ENCODE results near the gene PTPRG. TPM values are rescaled to one million over a fixed set of nuclear protein-coding genes. Genes with fewer than 3 reads are reported as not detected.
A peak's percentile ranks its signal among the peaks of the same experiment; 100 is the strongest.

The PTPRG gene
- total RNA-seq, 1 donor from 2014 or later = 44.3 TPM

DNA sequence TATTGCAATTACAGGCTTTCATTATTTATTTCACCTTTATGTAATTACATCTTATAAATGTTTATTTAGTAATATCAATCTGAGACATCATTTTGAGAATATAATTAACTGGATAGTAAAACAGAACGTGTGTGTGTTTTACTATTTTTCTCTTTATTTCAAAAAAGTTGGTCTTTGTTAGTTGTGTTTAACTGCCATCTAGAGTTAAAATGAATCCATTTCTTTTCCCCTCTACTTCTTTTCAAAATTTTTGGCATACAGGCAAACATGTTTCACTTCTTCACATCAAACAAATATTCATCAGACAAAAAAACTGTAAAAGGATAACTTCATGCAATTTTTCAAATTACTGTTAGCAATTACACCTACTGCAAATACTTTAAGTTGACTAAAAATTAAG is 750.8 kb downstream of the PTPRG start:
- no peaks in the 10 kb centered on the region for H3K4me1 Mint-ChIP-seq (ENCODE audit: low read depth)
- DNase-seq (ENCODE audit: low spot score, unreplicated experiment) = no peak
- H3K4me3 Mint-ChIP-seq (ENCODE audit: low read depth) = no peak overlapping the region
- H3K27me3 Mint-ChIP-seq = no peaks in the 10 kb centered on the region
- no peaks in the 10 kb centered on the region for H3K9me3 Mint-ChIP-seq (ENCODE audit: low read depth)
- H3K27ac Mint-ChIP-seq = no peak overlapping the region
- no peaks in the 10 kb centered on the region for H3K36me3 Mint-ChIP-seq (ENCODE audit: insufficient read depth)
- TF ChIP-seq, protein P1, sequence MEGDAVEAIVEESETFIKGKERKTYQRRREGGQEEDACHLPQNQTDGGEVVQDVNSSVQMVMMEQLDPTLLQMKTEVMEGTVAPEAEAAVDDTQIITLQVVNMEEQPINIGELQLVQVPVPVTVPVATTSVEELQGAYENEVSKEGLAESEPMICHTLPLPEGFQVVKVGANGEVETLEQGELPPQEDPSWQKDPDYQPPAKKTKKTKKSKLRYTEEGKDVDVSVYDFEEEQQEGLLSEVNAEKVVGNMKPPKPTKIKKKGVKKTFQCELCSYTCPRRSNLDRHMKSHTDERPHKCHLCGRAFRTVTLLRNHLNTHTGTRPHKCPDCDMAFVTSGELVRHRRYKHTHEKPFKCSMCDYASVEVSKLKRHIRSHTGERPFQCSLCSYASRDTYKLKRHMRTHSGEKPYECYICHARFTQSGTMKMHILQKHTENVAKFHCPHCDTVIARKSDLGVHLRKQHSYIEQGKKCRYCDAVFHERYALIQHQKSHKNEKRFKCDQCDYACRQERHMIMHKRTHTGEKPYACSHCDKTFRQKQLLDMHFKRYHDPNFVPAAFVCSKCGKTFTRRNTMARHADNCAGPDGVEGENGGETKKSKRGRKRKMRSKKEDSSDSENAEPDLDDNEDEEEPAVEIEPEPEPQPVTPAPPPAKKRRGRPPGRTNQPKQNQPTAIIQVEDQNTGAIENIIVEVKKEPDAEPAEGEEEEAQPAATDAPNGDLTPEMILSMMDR (IDR thresholded peaks at IDR 0.05; ENCODE audit: unreplicated experiment) = no peak

DNA sequence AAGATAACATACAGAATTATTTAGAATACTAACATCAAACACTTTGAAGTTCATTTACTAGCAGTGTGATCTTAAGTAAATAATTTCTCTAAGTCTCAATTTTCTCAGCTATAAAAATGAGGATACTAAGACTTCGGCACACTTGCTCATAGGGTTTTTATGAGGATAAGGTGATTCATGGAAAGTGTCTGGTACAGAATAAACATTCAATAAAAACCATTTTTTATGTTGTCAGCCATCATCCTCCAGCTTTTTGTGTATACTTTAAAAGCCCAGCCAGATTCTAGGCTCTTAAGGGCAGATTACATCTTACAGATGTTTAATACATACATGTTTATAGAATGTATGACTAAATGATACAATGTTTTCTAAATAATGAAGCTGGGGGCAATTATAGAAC is 755.2 kb downstream of the PTPRG start:
- Mint-ChIP-seq H3K36me3 (ENCODE audit: insufficient read depth) (peaks cover 3% of the 10 kb centered on the region), H3K9me3 (ENCODE audit: low read depth) (peaks cover 5% of the 10 kb centered on the region), H3K4me3 (ENCODE audit: low read depth) (no peak overlapping the region), H3K27me3 (no peaks in the 10 kb centered on the region), H3K27ac (no peak overlapping the region), H3K4me1 (ENCODE audit: low read depth) (peaks cover 6% of the 10 kb centered on the region)
- no peak for DNase-seq (ENCODE audit: low spot score, unreplicated experiment)
- TF ChIP-seq, protein P1 (IDR thresholded peaks at IDR 0.05; ENCODE audit: unreplicated experiment) = no peak

DNA sequence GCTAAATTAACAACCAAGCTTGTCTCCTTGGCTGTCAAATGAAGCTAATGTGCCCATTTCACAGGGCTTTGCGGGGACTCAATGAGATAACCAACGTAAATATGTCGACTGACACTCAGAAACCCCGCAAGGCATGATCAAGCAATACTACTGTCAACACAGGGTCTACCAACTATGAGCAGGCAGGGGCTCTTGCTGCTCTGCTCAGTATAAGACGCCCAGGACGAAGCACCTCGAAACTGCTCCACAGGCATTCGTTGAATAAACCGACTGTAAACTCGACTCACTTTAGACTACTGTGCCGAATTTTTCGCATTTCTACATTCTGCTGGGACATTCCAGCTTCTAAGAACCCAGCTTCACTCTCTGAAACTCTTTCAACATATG is 757.0 kb downstream of the PTPRG start:
- H3K36me3 Mint-ChIP-seq (ENCODE audit: insufficient read depth) = peaks cover 3% of the 10 kb centered on the region
- TF ChIP-seq, protein P1 (IDR thresholded peaks at IDR 0.05; ENCODE audit: unreplicated experiment) = no peak
- H3K4me1 Mint-ChIP-seq (ENCODE audit: low read depth) = peaks cover 6% of the 10 kb centered on the region
- no peaks in the 10 kb centered on the region for H3K27me3 Mint-ChIP-seq
- H3K9me3 Mint-ChIP-seq (ENCODE audit: low read depth) = peaks cover 5% of the 10 kb centered on the region
- peak overlapping the region; percentile 98 for H3K4me3 Mint-ChIP-seq (ENCODE audit: low read depth)
- H3K27ac Mint-ChIP-seq = peak overlapping the region; percentile 97
- DNase-seq (ENCODE audit: low spot score, unreplicated experiment) = no peak

DNA sequence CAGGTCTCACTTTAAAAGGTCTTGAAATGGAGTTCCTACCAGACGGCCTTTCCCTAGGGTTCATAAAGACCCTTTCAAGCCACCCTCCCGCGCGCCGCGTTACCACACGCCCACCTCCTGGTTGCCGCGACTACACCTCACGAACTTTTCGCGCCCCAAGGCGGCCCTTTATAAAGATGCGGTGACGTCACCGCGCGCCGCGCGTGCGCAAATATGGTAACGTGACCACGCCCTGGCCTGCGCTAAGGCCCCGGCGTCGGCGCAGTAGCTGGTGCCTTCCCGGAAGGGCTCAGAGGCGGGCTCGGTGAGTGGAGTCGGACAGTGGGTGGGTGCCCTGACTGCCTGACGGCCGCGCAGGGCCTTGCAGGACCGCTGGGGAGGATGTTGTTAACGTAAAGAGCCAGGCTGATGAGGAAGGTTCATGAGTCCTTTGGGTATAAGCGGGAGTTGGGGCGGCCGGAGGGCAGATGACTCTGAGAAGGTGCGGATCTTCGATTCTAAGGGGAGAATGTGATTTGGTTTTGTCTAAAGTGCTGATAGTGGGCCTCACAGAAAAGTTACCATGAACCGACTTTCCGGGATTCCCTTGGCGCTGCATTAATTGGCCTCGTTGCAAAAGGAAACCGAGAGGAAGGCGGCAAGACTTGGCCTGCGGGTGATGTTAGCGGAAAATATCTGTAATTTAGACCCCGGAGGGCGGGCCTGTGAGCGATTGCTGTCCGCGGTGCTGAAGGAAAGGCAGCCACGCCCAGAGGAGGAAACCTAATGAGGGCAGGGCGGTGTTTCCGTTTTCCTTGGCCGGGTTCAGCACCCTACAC is 757.6 kb downstream of the PTPRG start:
- Mint-ChIP-seq H3K4me3 (ENCODE audit: low read depth) (peak overlapping the region; percentile 98), H3K36me3 (ENCODE audit: insufficient read depth) (peaks cover 3% of the 10 kb centered on the region), H3K27ac (peak overlapping the region; percentile 97), H3K9me3 (ENCODE audit: low read depth) (peaks cover 5% of the 10 kb centered on the region), H3K4me1 (ENCODE audit: low read depth) (peaks cover 6% of the 10 kb centered on the region), H3K27me3 (no peaks in the 10 kb centered on the region)
- TF ChIP-seq, protein P1 (IDR thresholded peaks at IDR 0.05; ENCODE audit: unreplicated experiment) = no peak
- DNase-seq (ENCODE audit: low spot score, unreplicated experiment) = peak; percentile 85

DNA sequence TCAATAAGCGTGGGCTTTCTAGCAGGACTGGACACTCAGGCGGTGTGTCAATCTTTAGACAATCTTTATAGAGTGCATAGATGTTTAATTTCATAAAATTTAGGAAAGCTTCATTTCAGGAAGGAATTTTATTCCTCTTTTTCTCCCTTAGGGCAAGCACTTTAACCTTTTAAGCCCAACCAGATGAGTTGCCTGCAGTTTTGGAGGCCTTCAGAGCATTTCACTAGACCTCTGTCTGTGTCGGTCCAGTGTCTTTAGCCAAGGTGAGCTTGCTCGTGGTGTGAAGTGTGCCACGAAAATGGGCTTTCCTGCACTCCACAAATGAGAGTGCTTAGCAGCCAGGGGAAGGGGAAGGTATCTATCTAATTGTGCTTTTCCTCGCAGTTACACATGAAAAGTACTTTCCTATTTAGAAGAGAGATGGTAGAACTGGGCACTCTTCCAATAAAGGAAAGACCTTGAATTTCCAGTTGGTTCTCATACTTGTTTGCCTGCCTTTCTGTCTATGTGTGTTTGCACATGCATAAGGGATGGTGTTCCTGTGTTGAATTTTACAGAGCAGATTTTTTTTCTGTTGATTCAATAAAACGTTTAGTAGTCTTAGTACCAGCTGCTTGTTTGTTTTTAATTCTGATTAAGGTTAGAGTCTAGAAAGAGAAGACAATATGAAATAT is 758.3 kb downstream of the PTPRG start:
- Mint-ChIP-seq H3K4me3 (ENCODE audit: low read depth) (peak overlapping the region; percentile 98), H3K27ac (no peak overlapping the region), H3K27me3 (no peaks in the 10 kb centered on the region), H3K9me3 (ENCODE audit: low read depth) (peaks cover 5% of the 10 kb centered on the region), H3K4me1 (ENCODE audit: low read depth) (peaks cover 6% of the 10 kb centered on the region), H3K36me3 (ENCODE audit: insufficient read depth) (peaks cover 3% of the 10 kb centered on the region)
- TF ChIP-seq, protein P1 (IDR thresholded peaks at IDR 0.05; ENCODE audit: unreplicated experiment) = no peak
- no peak for DNase-seq (ENCODE audit: low spot score, unreplicated experiment)
